ENCODE data around the gene VCPKMT. TPM values are rescaled to one million over a fixed set of nuclear protein-coding genes. Genes with fewer than 3 reads are reported as not detected.
A peak's percentile ranks its signal among the peaks of the same experiment; 100 is the strongest.

VCPKMT gene
- polyA plus RNA-seq (2013, experiment 1 of 2; ENCODE audit: insufficient read length): 7.7 TPM
- polyA plus RNA-seq (2013, experiment 2 of 2; ENCODE audit: insufficient read length): 8.5 TPM

DNA sequence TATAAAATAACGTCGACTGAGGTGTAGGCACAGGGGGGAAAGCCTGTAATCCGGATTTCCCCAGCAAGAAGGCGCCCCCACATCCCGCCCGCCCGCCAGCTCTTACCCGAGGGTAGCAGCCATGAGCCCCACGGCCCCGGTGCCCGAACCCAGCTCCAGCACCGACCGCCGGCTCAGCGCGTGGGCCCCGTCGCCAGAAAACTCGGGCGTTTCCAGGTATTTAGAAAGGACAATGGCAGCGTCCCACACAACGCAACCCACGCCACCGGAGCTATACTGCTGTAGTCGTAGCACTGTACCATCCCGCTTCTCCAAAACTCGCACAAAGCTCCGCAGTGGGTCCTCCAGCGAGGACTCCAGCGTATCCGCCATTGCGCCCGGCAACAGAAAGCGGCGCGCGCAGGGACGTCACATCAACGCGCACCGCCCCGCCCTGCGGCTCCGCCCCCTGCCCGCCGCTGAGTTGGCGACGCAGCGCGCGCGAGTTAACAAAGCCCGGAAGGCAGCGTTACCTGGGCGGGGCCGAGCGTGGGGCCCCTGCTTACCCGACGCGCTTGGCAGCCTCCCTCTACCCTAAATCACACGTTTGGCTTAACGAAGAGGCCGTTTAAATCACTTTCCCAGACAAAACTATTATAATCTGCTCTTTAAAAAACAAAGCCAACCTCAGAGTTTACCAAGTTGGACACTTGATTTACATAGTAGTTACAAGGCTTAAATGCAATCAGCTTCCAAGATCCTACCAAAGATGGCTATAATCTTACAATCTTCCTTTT, at the start of gene VCPKMT:
TSS of gene VCPKMT (minus strand) at position 392 of the 776 bp plus-strand sequence. CDS start at position 372, 20 bp downstream.
- DNase-seq: peak; percentile 92

DNA sequence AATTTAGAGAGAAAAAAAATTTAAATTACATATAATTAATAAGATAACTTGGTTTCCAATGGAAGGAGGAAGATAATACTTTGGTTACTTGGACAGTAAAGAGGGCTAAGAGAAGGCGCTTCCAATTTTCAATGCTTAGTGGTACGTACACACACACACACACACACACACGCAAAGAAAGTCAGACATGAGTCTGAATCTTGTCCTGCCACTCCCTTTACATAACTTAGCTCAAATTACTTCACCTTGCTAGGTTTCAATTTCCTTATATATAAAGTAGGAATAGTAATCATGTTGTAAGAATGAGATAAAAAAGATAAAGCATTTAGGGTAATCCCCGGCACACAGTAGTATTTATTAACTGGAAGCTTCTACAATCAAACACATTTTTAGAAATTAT, 39.7 kb upstream of the VCPKMT start:
- no peak for DNase-seq

- DNase-seq: no peak
Observed at GRCh38 chr14:50148799-50149198, 32.4 kb upstream of the VCPKMT start.

GRCh38 chr14:50139192-50139591, 22.8 kb upstream of the VCPKMT start:
- DNase-seq: peak; percentile 85

GRCh38 chr14:50127802-50128201, 11.4 kb upstream of the VCPKMT start:
- DNase-seq: no peak

DNA sequence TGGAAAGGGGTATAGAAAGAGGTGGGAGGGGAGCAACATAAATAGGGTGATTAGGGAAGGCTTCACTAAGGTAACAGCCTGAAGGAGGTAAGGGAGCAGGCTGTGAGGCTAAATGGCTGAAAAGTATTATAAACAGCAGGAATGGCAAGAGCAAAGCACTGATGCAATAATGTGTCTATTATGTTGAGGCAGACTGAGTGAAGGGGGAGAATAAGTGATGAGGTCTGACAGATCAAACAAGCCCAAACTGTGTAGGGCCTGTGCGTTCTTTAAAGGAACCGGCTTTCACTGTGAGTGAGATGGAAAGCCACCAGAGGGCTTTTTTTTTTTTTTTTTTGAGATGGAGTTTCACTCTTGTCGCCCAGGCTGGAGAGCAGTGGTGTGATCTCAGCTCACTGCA, 6.7 kb upstream of the VCPKMT start:
- DNase-seq: no peak

GRCh38 chr14:50122291-50122690, 5.9 kb upstream of the VCPKMT start:
- no peak for DNase-seq

DNA sequence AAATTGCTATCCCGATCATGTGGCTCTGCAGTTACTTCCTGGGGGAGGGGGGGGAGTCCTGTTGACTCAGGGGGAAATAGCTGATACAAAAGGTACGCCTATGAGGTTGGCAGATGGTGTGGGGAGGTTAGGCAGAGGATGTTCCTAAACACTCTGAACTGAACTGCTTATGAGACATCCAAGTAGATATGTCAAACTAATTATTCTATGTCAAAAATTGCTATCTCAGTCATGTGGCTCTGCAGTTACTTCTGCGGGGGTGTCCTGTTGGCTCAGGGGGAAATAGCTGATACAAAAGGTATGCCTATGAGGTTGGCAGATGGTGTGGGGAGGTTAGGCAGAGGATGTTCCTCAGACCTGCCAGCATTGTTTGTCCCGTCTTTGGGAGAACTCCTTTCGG, 5.1 kb upstream of the VCPKMT start:
- no peak for DNase-seq

- no peak for DNase-seq
Observed at GRCh38 chr14:50117456-50117855, 1.1 kb upstream of the VCPKMT start.

DNA sequence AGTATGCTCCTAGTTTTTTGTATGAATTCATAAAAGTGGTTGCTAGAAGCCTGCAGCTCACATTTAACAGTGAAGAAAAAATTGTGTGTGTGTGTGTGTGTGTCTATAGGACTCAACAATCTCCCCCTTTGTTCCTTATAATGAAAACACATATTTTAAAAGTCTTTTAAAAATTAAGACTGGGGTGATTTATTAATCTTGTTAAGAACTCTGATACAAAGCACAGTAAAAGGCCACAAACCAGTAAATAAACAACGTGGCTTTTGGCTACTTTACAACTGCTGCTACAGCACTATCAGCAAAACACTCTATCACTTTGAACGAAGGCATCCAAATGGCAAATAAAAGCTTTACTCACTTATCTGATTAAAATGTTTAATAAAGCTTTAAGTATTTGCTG, 594 bp upstream of the VCPKMT start:
- no peak for DNase-seq

DNA sequence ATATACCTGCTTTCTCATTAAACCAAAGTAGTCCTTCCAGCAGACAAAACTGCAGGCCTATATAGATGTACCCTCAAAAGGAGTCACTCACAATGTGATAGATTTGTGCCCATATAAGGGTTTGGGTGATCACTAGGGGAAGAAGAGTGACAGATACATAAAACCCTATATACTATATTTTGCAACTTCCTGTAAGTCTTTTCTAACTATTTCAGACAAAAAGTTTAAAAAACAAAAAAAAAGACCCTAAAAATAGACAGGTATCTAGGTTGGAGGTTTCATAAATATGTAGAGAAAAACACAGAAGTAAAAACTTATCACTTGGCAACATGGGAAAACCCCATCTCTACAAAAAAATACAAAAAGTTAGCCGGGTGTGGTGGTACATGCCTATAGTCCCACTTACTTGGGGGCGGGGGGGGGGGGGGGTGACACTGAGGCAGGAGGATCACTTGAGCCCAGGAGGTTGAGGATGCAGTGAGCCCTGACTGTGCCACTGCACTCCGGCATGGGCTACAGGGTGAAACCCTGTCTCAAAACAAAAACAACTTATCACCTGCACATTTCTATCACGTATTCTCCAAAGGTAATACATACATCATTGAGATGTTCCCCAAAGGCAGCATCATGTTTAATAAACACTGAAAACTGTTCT, 2.9 kb downstream of the VCPKMT start:
- DNase-seq: no peak

GRCh38 chr14:50110323-50111037, 5.9 kb downstream of the VCPKMT start:
- no peak for DNase-seq

DNA sequence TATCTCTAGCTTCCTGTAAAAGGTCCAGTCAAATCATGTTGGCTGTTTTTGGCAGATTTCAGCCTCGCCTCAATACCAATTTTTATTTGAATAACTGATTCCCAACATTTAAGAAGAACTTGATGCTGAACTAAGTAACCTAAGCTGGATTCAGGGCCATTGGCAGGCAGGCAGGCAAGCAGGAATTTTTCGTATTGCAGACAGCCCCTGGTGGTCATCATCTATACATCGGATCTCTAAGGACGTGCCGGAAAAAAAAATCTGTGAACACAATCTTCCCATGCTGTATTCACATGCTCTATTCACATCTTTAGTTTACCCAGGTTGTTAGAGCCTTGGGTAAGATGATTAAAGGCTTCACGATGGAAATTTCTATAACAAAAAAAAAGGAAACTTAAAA, 7.0 kb downstream of the VCPKMT start:
- DNase-seq: peak; percentile 30

DNA sequence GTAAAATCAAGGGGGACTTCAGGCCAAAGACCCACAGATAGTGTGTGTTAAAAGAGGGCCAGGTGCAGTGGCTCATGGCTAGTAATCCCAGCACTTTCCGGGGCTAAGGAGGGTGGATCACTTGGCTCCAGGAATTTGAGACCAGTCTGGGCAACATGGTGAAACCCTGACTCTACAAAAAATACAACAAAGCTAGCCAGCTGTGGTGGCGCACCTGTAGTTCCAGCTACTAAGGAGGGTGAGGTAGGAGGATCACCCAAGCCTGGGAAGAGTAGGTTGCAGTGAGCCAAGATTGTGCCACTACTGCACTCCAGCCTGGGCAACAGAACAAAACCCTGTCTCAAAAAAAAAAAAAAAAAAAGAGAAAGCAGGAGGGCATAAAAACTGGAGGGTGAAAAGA, 8.5 kb downstream of the VCPKMT start:
- no peak for DNase-seq

DNA sequence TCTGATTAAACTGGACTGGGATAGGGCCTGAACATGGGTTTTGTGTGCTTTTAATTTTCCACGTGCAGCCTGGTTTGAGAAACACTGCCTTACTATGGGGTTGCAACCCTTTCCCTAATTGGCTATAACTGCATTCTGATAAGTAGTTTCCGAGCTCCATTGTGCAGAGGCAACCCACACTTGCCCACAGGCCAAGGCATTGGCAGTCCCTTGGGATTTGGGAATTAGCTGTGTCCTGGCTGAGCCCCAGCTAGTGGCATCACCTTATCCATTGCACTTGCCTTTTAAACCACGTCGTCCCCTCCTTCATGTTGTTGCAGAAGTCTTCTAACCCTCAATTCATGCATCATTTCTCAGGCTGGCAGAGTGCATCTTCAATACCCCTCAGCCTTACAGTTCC, 10.2 kb downstream of the VCPKMT start:
- no peak for DNase-seq

DNA sequence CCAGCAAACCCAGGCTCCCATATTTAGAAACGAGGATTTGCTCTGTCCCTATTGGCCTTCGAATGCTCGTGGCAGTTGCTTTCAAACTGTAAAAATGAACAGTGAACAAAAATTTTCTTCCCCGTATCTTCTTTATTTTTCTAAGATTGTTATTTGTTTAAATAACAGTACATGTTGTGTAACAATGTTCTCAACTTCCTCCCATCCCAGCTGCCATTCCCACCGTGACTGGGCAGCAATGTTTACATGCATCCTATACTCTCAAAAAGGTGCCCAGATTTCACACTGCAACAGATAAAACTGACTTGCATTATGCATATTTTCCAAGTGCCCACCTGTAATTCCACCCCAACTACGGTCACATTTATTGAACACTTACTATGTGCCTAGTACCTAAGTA, 12.8 kb downstream of the VCPKMT start:
- DNase-seq: no peak

DNA sequence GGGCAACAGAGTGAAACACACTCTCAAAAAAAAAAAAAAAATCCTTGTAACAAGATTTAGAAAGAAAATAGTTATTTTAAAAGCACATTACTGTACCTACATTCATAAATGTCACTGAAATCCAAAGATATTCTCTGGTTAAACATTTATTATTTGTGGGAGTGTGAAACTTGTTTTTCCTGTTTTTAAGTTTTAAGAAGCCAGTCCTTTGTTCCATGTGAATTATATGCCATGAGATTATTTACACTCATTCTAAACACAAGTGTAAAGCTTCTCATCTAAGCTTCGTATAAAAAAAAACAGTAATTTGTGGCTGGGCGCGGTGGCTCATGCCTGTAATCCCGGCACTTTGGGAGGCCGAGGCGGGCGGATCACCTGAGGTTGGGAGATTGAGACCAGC, 15.0 kb downstream of the VCPKMT start:
- no peak for DNase-seq

DNA sequence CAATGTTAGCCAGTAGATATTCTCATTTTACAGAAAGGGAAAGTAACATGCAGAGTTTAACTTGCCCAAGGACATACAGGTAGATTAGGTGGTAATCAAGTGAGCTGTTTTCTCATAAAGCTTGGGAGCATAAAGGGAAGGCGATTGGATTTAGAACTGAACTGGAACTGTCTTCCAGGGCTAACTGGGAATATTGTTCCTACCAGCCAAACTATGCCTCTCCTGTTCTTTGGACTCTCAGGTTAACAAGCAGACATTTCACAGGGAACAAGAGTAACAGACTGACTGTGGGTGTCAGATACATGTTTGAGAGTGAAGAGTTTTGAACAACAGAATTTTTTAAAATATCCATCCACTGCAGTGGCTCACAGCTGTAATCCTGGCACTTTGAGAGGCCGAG, 15.6 kb downstream of the VCPKMT start:
- no peak for DNase-seq

- no peak for DNase-seq
Observed at GRCh38 chr14:50099335-50099734, 17.0 kb downstream of the VCPKMT start.

DNA sequence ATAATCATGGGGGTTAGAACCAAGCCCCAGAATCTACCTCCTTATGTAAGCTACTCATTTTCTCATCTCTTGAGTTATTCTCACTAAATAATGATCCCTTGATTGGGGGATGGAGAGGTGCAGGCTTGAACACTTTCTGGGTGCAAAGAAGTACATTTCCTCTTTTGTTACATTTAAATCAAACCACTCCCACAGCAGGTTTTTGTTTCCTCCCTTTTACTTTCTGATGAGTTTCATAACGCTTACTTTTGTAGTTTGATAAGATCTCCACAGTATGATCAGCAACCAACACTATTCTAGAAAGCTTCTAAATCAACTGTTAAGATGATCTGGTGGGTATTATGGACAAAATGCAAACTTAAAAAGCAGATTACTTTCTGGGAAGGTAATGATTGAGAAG, 20.5 kb downstream of the VCPKMT start:
- no peak for DNase-seq

- no peak for DNase-seq
Observed at GRCh38 chr14:50094056-50094755, 22.2 kb downstream of the VCPKMT start.

DNA sequence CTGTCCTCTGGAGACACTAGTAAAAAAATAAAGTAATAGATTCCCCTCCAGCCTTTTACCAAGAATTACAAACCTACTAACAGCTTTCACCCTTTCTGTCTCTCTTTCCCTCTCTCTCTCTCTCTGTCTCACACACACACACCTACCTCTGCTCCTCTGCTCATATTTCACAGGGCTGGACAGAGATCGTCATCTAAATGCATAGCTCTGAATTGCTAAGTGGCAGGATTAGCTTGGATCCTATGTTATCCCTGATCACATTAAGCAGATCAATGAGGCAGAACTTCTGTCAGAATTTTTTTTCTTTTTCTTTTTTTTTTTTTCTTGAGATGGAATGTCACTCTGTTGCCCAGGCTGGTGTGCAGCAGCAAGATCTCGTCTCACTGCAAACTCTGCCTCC, 22.9 kb downstream of the VCPKMT start:
- no peak for DNase-seq

- no peak for DNase-seq
Observed at GRCh38 chr14:50092006-50092555, 24.3 kb downstream of the VCPKMT start.
